Mammary epithelial cell (primary cell): ENCODE measurements around the gene DGKG.

Experiments
- CTCF ChIP-seq, 2 donors: IDR thresholded peaks in 1 of 2; conservative IDR thresholded peaks in 1 of 2; 2 replicates each; pipeline ENCODE4 v1.5.1; 2011 to 2012; ENCODE audit warnings: inconsistent platforms in 2 of 2, low read length in 2 of 2, mild to moderate bottlenecking in 2 of 2, control low read depth in 1 of 2, low read depth in 1 of 2; ENCODE audit not compliant: insufficient read depth in 1 of 2; ENCODE audit errors: extremely low read depth in 1 of 2
- EZH2 ChIP-seq: IDR thresholded peaks from 2 replicates; pipeline ENCODE4 v1.6.1; 2012; ENCODE audit warnings: low read length, inconsistent platforms, borderline replicate concordance

GRCh38 chr3:186142393-186142932, 219.6 kb downstream of the DGKG start:
- TF ChIP-seq CTCF (conservative IDR thresholded peaks at IDR 0.05 in 1 of 2, IDR thresholded peaks at IDR 0.05 in 1 of 2; ENCODE audit: extremely low read depth in 1 of 2, insufficient read depth in 1 of 2, low read depth in 1 of 2, low read length in 2 of 2) (no peak), EZH2 (no peak)
